CD14-positive monocyte (primary cell): ENCODE measurements around the gene MBD3L4. TPM values are rescaled to one million over a fixed set of nuclear protein-coding genes. Genes with fewer than 3 reads are reported as not detected.
"Not testable (repeated sequence)": the region's sequence is repeated elsewhere in the genome, so short reads cannot be mapped to it uniquely, and the experiment has no call there.

Source experiments
- DNase-seq, 3 donors: peaks; one replicate each; pipeline ENCODE4 v3.0.0-alpha.2; 2011 to 2022
- H2AFZ ChIP-seq: 2 replicates; pipeline ENCODE4 v1.6.0; 2012; ENCODE audit warnings: mild to moderate bottlenecking, low read depth, low read length, inconsistent platforms; ENCODE audit not compliant: insufficient read depth, poor library complexity, severe bottlenecking
- H3K27ac ChIP-seq, 2 donors: 1 replicate in 1 of 2; 2 replicates in 1 of 2; pipeline ENCODE4 v1.5.1; 2012 to 2013; ENCODE audit warnings: low read length in 2 of 2, control low read depth in 1 of 2, inconsistent platforms in 1 of 2, low read depth in 1 of 2, mild to moderate bottlenecking in 1 of 2
- H3K27me3 ChIP-seq, 2 donors: one replicate each; pipeline versions ENCODE4 v1.6.0 to v1.6.1; 2011 to 2013; ENCODE audit warnings: low read length in 2 of 2; ENCODE audit not compliant: control insufficient read depth in 2 of 2, insufficient read depth in 2 of 2
- H3K36me3 ChIP-seq, 2 donors: replicated peaks in 1 of 2; 1 replicate in 1 of 2; 2 replicates in 1 of 2; pipeline versions ENCODE4 v1.5.1 to v1.6.1; 2012 to 2013; ENCODE audit warnings: low read length in 2 of 2, control low read depth in 1 of 2, inconsistent platforms in 1 of 2, mild to moderate bottlenecking in 1 of 2; ENCODE audit not compliant: insufficient read depth in 2 of 2, control insufficient read depth in 1 of 2
- H3K4me1 ChIP-seq, 2 donors: 1 replicate in 1 of 2; 2 replicates in 1 of 2; pipeline versions ENCODE4 v1.5.1 to v1.6.1; 2012 to 2013; ENCODE audit warnings: low read length in 2 of 2, control low read depth in 1 of 2, inconsistent platforms in 1 of 2, mild to moderate bottlenecking in 1 of 2, moderate library complexity in 1 of 2; ENCODE audit not compliant: insufficient read depth in 2 of 2, control insufficient read depth in 1 of 2
- H3K4me2 ChIP-seq: replicated peaks from 2 replicates; pipeline ENCODE3; 2012; ENCODE audit warnings: low read length, moderate library complexity, mild to moderate bottlenecking; ENCODE audit not compliant: poor library complexity, severe bottlenecking; ENCODE audit errors: extremely low read depth
- H3K4me3 ChIP-seq, 3 experiments: fragments of 200-600 bp in 1 of 3; sonication (generic) in 1 of 3; replicated peaks in 1 of 3; 1 replicate in 2 of 3; 2 replicates in 1 of 3; pipeline ENCODE4 v1.5.1; 2011 to 2013; ENCODE audit warnings: low read length in 3 of 3, mild to moderate bottlenecking in 3 of 3, control low read depth in 2 of 3, low read depth in 2 of 3, inconsistent platforms in 1 of 3, moderate library complexity in 1 of 3
- H3K79me2 ChIP-seq: 2 replicates; pipeline ENCODE4 v1.6.0; 2012; ENCODE audit warnings: mild to moderate bottlenecking, control low read depth, inconsistent platforms, low read length, moderate library complexity; ENCODE audit not compliant: insufficient read depth
- H3K9ac ChIP-seq: 2 replicates; pipeline ENCODE4 v1.6.0; 2017; ENCODE audit warnings: low read length, mild to moderate bottlenecking; ENCODE audit not compliant: insufficient read depth, poor library complexity, severe bottlenecking
- H3K9me3 ChIP-seq, 2 donors: replicated peaks in 1 of 2; 1 replicate in 1 of 2; 2 replicates in 1 of 2; pipeline versions ENCODE4 v1.5.1 to v1.6.1; 2012 to 2013; ENCODE audit warnings: low read length in 2 of 2, control low read depth in 1 of 2; ENCODE audit not compliant: control insufficient read depth in 1 of 2, insufficient read depth in 1 of 2
- H4K20me1 ChIP-seq: 2 replicates; pipeline ENCODE4 v1.6.0; 2012; ENCODE audit warnings: mild to moderate bottlenecking, low read length, control low read depth, moderate library complexity; ENCODE audit not compliant: insufficient read depth
- H3K27ac Mint-ChIP-seq, 7 donors: one replicate each; pipeline ENCODE4 v1.8.0; 2020; ENCODE audit warnings: mild to moderate bottlenecking in 7 of 7, mixed read lengths in 7 of 7, moderate library complexity in 6 of 7, inconsistent platforms in 2 of 7
- H3K27me3 Mint-ChIP-seq, 3 donors: one replicate each; pipeline ENCODE4 v1.8.0; 2021 to 2022; ENCODE audit warnings: low read depth in 3 of 3, mild to moderate bottlenecking in 3 of 3, mixed read lengths in 3 of 3, moderate library complexity in 3 of 3, inconsistent platforms in 1 of 3
- H3K36me3 Mint-ChIP-seq, 2 donors: one replicate each; pipeline ENCODE4 v1.8.0; 2020; ENCODE audit warnings: mixed read lengths in 2 of 2, inconsistent platforms in 1 of 2, mild to moderate bottlenecking in 1 of 2
- H3K4me1 Mint-ChIP-seq: one replicate; pipeline ENCODE4 v1.8.0; 2020; ENCODE audit warnings: mild to moderate bottlenecking, mixed read lengths
- H3K4me3 Mint-ChIP-seq, 2 donors: one replicate each; pipeline ENCODE4 v1.8.0; 2020; ENCODE audit warnings: mild to moderate bottlenecking in 2 of 2, mixed read lengths in 2 of 2, moderate library complexity in 1 of 2
- H3K9me3 Mint-ChIP-seq, 7 donors: one replicate each; pipeline ENCODE4 v1.8.0; 2020 to 2022; ENCODE audit warnings: mixed read lengths in 7 of 7, mild to moderate bottlenecking in 6 of 7, moderate library complexity in 6 of 7, inconsistent platforms in 2 of 7
- WGBS: methylation state at CpG from one replicate; pipeline ENCODE4 v1.1.5; 2013; ENCODE audit warnings: missing lambda C conversion rate; ENCODE audit not compliant: insufficient coverage; 5-methylcytosine and 5-hydroxymethylcytosine counted together
- intact Hi-C, 2 donors: fragments of 100-400 bp; cut with micrococcal nuclease; formaldehyde crosslinking; loops; one replicate each; pipeline versions ENCODE4 v1.15.0 to v1.15.1; 2023
- polyA plus RNA-seq, 3 donors: library from polyadenylated mRNA; depleted of rRNA in 1 of 3; unstranded in 2 of 3; stranded (reverse) in 1 of 3; fragments of 300-500 nt in 2 of 3; fragments of >200 nt in 1 of 3; fragmentation: Illumina TruSeq in 2 of 3; gene quantifications; 1 replicate in 2 of 3; 2 replicates in 1 of 3; pipeline ENCODE4 v1.2.3, GENCODE V29; 2012 to 2021
- TF ChIP-seq, protein P1 (sequence below): fragments of 200-600 bp; IDR thresholded peaks from one replicate; pipeline ENCODE4 v1.8.0; 2022; ENCODE audit warnings: antibody characterized with exemption, mild to moderate bottlenecking

Gene MBD3L4
- polyA plus RNA-seq, 3 donors, result not detected

DNA sequence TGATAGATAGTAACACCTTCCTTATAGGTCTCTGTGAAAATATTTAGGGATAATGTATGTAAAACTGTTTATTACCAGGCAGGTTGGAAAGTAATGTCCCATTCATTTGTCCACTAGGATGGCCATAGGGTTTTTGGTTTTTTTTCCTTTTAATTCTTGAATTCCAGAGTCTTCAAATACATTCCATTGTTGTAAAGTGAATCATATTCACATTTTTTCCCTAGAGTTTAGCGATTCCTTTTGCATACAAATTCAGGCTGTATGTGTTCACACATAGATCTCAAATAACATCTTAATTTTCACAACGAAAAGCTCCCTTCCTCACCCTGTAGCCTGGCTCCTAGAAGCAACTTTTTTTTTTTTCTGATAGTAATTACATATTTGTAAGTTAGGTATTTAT lies 27.7 kb upstream of the MBD3L4 start:
- Histone ChIP-seq H3K4me1 (peaks cover 7 to 16% of the 10 kb centered on the region in 2 donors), H3K9me3 (peaks cover 0 to 4% of the 10 kb centered on the region in 2 donors), H3K4me3 (no peak overlapping the region), H3K27ac (no peak overlapping the region), H3K36me3 (peaks cover 13 to 21% of the 10 kb centered on the region in 2 donors), H3K4me2 (no peak overlapping the region), H3K79me2 (peaks cover 24% of the 10 kb centered on the region), H4K20me1 (no peaks in the 10 kb centered on the region), H3K27me3 (no peaks in the 10 kb centered on the region), H3K9ac (no peak overlapping the region), H2AFZ (no peak overlapping the region)
- intact Hi-C loops, result no loop called here
- no peak overlapping the region for H3K4me3 Mint-ChIP-seq
- no CpG with 5 or more reads among the region's 2 CpGs for WGBS
- TF ChIP-seq, protein P1, sequence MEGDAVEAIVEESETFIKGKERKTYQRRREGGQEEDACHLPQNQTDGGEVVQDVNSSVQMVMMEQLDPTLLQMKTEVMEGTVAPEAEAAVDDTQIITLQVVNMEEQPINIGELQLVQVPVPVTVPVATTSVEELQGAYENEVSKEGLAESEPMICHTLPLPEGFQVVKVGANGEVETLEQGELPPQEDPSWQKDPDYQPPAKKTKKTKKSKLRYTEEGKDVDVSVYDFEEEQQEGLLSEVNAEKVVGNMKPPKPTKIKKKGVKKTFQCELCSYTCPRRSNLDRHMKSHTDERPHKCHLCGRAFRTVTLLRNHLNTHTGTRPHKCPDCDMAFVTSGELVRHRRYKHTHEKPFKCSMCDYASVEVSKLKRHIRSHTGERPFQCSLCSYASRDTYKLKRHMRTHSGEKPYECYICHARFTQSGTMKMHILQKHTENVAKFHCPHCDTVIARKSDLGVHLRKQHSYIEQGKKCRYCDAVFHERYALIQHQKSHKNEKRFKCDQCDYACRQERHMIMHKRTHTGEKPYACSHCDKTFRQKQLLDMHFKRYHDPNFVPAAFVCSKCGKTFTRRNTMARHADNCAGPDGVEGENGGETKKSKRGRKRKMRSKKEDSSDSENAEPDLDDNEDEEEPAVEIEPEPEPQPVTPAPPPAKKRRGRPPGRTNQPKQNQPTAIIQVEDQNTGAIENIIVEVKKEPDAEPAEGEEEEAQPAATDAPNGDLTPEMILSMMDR, result no peak
- H3K4me1 Mint-ChIP-seq, result peaks cover 11% of the 10 kb centered on the region
- peaks cover 0 to 11% (median 5%) of the 10 kb centered on the region in 7 donors for H3K9me3 Mint-ChIP-seq
- DNase-seq, result no peak
- peaks cover 12 to 23% of the 10 kb centered on the region in 2 donors for H3K36me3 Mint-ChIP-seq
- no peak overlapping the region for H3K27ac Mint-ChIP-seq
- peaks cover 3 to 4% (median 3%) of the 10 kb centered on the region in 3 donors for H3K27me3 Mint-ChIP-seq

- H3K4me2 ChIP-seq, H3K9me3 ChIP-seq, H3K9me3 Mint-ChIP-seq, H3K27me3 Mint-ChIP-seq, H3K27ac Mint-ChIP-seq, H3K9ac ChIP-seq, H3K27ac ChIP-seq, H2AFZ ChIP-seq, H3K4me3 Mint-ChIP-seq, intact Hi-C loops, H4K20me1 ChIP-seq, H3K27me3 ChIP-seq, H3K4me3 ChIP-seq: not testable (repeated sequence)
- H3K36me3 ChIP-seq, result peaks cover 7 to 15% of the 10 kb centered on the region in 2 donors
- Mint-ChIP-seq H3K4me1 (peaks cover 11% of the 10 kb centered on the region), H3K36me3 (peaks cover 6 to 17% of the 10 kb centered on the region in 2 donors)
- peak in 1 of 3 donors; percentile 25 for DNase-seq
- 96% methylated on average over 9 of the region's 13 CpGs for WGBS
- H3K79me2 ChIP-seq, result peaks cover 20% of the 10 kb centered on the region
- TF ChIP-seq, protein P1, result peak; percentile 38
- H3K4me1 ChIP-seq, result peaks cover 7 to 16% of the 10 kb centered on the region in 2 donors
These were observed 27.1 kb upstream of the MBD3L4 start for GRCh38 chr19:7067122-7067521.
